ENCODE results near the gene CASK.

The CASK gene

DNA sequence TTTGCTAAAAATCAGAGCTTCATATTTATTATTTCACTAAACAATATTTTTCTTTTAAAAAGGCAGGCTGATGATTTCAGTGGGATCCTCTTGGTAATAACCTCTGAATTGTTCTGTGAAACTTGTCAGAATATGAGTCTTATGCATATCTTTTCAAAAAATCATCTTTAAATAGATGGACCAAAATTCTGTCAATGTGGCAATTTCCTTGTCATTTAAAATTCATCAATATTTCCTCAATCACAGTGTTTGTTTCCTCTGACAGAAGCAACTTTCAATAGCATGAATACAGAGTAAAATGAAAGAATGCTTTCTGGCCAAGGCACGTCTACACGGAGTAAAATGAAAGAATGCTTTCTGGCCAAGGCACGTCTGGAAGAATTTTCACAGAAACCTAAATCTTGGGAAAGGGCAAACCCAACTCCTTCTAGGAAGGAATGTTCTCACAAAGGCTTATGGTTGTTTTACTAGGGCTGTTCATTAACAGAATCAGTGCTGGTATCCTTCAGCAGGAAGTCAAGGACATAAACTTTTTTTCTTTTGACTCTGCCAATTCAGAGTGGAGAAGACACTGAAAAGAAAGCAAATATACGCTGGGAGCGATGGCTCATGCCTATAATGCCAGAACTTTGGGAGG lies 333.6 kb downstream of the CASK start:
- Histone ChIP-seq H3K4me1 (ENCODE audit: low read length) (no peaks in the 10 kb centered on the region), H3K27ac (ENCODE audit: low read length) (no peak overlapping the region), H3K9me2 (replicated peaks; ENCODE audit: insufficient read depth, low read length) (no peaks in the 10 kb centered on the region), H3K4me2 (ENCODE audit: low read depth, low read length) (no peak overlapping the region), H3K4me3 (ENCODE audit: low read length) (no peak overlapping the region), H3F3A (ENCODE audit: insufficient read depth, low read length) (no peaks in the 10 kb centered on the region), H3K36me3 (replicated peaks; ENCODE audit: insufficient read depth, low read length) (no peaks in the 10 kb centered on the region), H2AFZ (ENCODE audit: low read length) (no peak overlapping the region), H3K9ac (ENCODE audit: low read length) (no peak overlapping the region), H3K27me3 (replicated peaks; ENCODE audit: insufficient read depth, low read length) (no peaks in the 10 kb centered on the region), H4K20me1 (ENCODE audit: insufficient read depth, low read length) (no peaks in the 10 kb centered on the region), H3K79me2 (ENCODE audit: low read length) (no peaks in the 10 kb centered on the region), H3K9me3 (replicated peaks; ENCODE audit: insufficient read depth, low read length) (no peaks in the 10 kb centered on the region)
- no peak for TF ChIP-seq EZH2phosphoT487 (IDR thresholded peaks at IDR 0.05; ENCODE audit: low read length)
- no peak for DNase-seq

DNA sequence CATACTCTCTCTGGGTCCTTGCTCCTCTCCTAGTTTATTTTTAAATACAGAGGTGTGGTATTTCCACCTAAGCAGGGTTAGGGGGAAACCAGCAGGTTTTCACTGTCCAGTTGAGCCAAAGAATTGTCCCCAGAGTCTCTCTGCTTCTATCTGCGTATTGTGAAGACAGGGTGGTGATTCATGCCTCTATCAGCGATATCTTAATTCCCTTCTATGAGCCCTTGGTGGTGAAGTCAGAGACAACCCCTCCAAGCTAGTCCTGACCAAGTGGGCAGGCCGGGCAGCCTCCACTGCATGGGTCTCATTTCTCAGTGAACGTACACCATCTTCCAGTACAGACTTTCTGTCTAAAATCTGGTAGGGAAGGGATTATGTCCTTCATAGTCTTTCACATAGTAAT lies 335.1 kb downstream of the CASK start:
- H3K9me2 ChIP-seq (replicated peaks; ENCODE audit: insufficient read depth, low read length), result no peaks in the 10 kb centered on the region
- no peak overlapping the region for H3K4me3 ChIP-seq (ENCODE audit: low read length)
- no peak for DNase-seq
- H2AFZ ChIP-seq (ENCODE audit: low read length), result no peak overlapping the region
- H3K4me1 ChIP-seq (ENCODE audit: low read length), result no peaks in the 10 kb centered on the region
- no peak overlapping the region for H3K27ac ChIP-seq (ENCODE audit: low read length)
- H4K20me1 ChIP-seq (ENCODE audit: insufficient read depth, low read length), result no peaks in the 10 kb centered on the region
- no peak overlapping the region for H3K9ac ChIP-seq (ENCODE audit: low read length)
- no peak for TF ChIP-seq EZH2 (optimal IDR thresholded peaks at IDR 0.05; ENCODE audit: low read depth, low read length)
- TF ChIP-seq, protein P1, sequence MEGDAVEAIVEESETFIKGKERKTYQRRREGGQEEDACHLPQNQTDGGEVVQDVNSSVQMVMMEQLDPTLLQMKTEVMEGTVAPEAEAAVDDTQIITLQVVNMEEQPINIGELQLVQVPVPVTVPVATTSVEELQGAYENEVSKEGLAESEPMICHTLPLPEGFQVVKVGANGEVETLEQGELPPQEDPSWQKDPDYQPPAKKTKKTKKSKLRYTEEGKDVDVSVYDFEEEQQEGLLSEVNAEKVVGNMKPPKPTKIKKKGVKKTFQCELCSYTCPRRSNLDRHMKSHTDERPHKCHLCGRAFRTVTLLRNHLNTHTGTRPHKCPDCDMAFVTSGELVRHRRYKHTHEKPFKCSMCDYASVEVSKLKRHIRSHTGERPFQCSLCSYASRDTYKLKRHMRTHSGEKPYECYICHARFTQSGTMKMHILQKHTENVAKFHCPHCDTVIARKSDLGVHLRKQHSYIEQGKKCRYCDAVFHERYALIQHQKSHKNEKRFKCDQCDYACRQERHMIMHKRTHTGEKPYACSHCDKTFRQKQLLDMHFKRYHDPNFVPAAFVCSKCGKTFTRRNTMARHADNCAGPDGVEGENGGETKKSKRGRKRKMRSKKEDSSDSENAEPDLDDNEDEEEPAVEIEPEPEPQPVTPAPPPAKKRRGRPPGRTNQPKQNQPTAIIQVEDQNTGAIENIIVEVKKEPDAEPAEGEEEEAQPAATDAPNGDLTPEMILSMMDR (IDR thresholded peaks at IDR 0.05; ENCODE audit: low read length), result no peak
- TF ChIP-seq EZH2phosphoT487 (IDR thresholded peaks at IDR 0.05; ENCODE audit: low read length), result no peak
- H3K9me3 ChIP-seq (replicated peaks; ENCODE audit: insufficient read depth, low read length), result no peaks in the 10 kb centered on the region
- H3K4me2 ChIP-seq (ENCODE audit: low read depth, low read length), result no peak overlapping the region
- no peaks in the 10 kb centered on the region for H3F3A ChIP-seq (ENCODE audit: insufficient read depth, low read length)
- no peaks in the 10 kb centered on the region for H3K79me2 ChIP-seq (ENCODE audit: low read length)
- H3K27me3 ChIP-seq (replicated peaks; ENCODE audit: insufficient read depth, low read length), result no peaks in the 10 kb centered on the region
- H3K36me3 ChIP-seq (replicated peaks; ENCODE audit: insufficient read depth, low read length), result no peaks in the 10 kb centered on the region

DNA sequence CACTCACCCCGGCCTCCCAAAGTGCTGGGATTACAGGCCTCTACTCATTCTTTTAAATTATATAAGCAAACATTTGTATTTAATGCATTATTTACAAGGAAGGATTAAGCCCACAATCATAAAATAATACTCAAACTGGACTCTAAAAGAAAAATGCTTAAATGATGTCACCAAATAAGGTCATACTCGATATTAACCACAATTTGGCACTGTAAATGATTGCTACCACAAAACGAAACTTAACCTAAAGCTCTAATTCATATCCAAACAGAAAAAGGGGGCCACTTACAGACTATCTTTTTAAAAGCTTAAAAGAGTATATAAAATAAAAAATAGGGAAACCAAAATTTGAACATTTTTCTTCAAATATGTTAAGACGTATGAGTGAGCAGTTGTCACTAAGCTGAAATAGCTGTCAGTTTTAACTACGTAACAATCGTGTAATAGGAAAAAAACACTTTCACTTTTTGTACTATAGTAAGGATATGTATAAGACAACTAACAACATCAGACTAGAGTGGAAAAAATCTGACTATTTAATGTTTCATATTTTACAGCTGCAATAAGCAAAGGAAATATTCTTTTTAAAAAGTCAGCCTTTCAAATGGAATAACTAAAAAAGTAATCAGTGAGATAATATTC lies 342.8 kb downstream of the CASK start:
- no peak overlapping the region for H3K4me2 ChIP-seq (ENCODE audit: low read depth, low read length)
- no peaks in the 10 kb centered on the region for H3K27me3 ChIP-seq (replicated peaks; ENCODE audit: insufficient read depth, low read length)
- H3K9me3 ChIP-seq (replicated peaks; ENCODE audit: insufficient read depth, low read length), result no peaks in the 10 kb centered on the region
- H3K4me3 ChIP-seq (ENCODE audit: low read length), result no peak overlapping the region
- no peaks in the 10 kb centered on the region for H3K79me2 ChIP-seq (ENCODE audit: low read length)
- TF ChIP-seq, protein P1 (IDR thresholded peaks at IDR 0.05; ENCODE audit: low read length), result no peak
- TF ChIP-seq EZH2 (optimal IDR thresholded peaks at IDR 0.05; ENCODE audit: low read depth, low read length) (no peak), EZH2phosphoT487 (IDR thresholded peaks at IDR 0.05; ENCODE audit: low read length) (no peak)
- H3K27ac ChIP-seq (ENCODE audit: low read length), result no peak overlapping the region
- H3K9ac ChIP-seq (ENCODE audit: low read length), result no peak overlapping the region
- no peaks in the 10 kb centered on the region for H3K36me3 ChIP-seq (replicated peaks; ENCODE audit: insufficient read depth, low read length)
- H3K9me2 ChIP-seq (replicated peaks; ENCODE audit: insufficient read depth, low read length), result no peaks in the 10 kb centered on the region
- no peak for DNase-seq
- no peak overlapping the region for H2AFZ ChIP-seq (ENCODE audit: low read length)
- H3K4me1 ChIP-seq (ENCODE audit: low read length), result no peaks in the 10 kb centered on the region
- no peaks in the 10 kb centered on the region for H3F3A ChIP-seq (ENCODE audit: insufficient read depth, low read length)
- no peaks in the 10 kb centered on the region for H4K20me1 ChIP-seq (ENCODE audit: insufficient read depth, low read length)

DNA sequence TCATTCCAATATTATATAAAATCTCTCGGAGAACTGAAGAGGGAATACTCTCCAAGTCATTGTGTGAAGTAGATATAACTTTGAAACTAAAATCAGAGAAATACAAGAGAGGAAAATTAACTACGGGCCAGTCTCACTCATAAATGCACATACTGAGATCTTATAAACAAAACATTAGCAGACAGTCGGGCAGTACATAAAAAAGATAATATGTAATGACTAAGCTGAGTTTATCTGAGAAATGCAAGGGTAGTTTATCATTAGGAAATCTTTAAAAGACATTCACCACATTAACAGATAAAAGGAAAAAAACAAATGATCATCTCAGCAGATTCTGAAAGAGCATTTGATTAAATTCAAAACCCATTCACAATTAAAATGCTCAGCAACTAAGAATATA lies 359.5 kb downstream of the CASK start:
- Histone ChIP-seq H3F3A (ENCODE audit: insufficient read depth, low read length) (peaks cover 13% of the 10 kb centered on the region), H3K9me3 (replicated peaks; ENCODE audit: insufficient read depth, low read length) (no peaks in the 10 kb centered on the region), H3K79me2 (ENCODE audit: low read length) (no peaks in the 10 kb centered on the region), H3K27ac (ENCODE audit: low read length) (no peak overlapping the region), H3K9ac (ENCODE audit: low read length) (no peak overlapping the region), H3K27me3 (replicated peaks; ENCODE audit: insufficient read depth, low read length) (no peaks in the 10 kb centered on the region), H3K4me1 (ENCODE audit: low read length) (peaks cover 24% of the 10 kb centered on the region), H4K20me1 (ENCODE audit: insufficient read depth, low read length) (no peaks in the 10 kb centered on the region), H3K4me2 (ENCODE audit: low read depth, low read length) (no peak overlapping the region), H3K4me3 (ENCODE audit: low read length) (no peak overlapping the region), H3K36me3 (replicated peaks; ENCODE audit: insufficient read depth, low read length) (no peaks in the 10 kb centered on the region), H2AFZ (ENCODE audit: low read length) (no peak overlapping the region), H3K9me2 (replicated peaks; ENCODE audit: insufficient read depth, low read length) (no peaks in the 10 kb centered on the region)
- TF ChIP-seq EZH2 (optimal IDR thresholded peaks at IDR 0.05; ENCODE audit: low read depth, low read length) (no peak), EZH2phosphoT487 (IDR thresholded peaks at IDR 0.05; ENCODE audit: low read length) (no peak)
- TF ChIP-seq, protein P1 (IDR thresholded peaks at IDR 0.05; ENCODE audit: low read length), result no peak
- no peak for DNase-seq
